Neuronal stem cell (in vitro differentiated cells): ENCODE measurements around the gene MEIS2.

Source experiments
- DNase-seq: peaks from one replicate; pipeline ENCODE4 v3.0.0-alpha.2; 2013; ENCODE audit warnings: low spot score
- H2AFZ ChIP-seq: one replicate; pipeline ENCODE4 v1.6.1; 2013; ENCODE audit warnings: mild to moderate bottlenecking, low read length, inconsistent platforms
- H2AK5ac ChIP-seq: 2 replicates; pipeline ENCODE4 v1.6.1; 2013; ENCODE audit warnings: low read depth, mild to moderate bottlenecking, inconsistent platforms, low read length, moderate library complexity, mixed read lengths
- H2BK120ac ChIP-seq: 2 replicates; pipeline ENCODE4 v1.6.1; 2013; ENCODE audit warnings: low read depth, mild to moderate bottlenecking, inconsistent platforms, low read length, moderate library complexity, mixed read lengths
- H2BK12ac ChIP-seq: one replicate; pipeline ENCODE4 v1.6.1; 2013; ENCODE audit warnings: low read length, inconsistent platforms
- H2BK15ac ChIP-seq: 2 replicates; pipeline ENCODE4 v1.6.1; 2013; ENCODE audit warnings: mild to moderate bottlenecking, low read length, inconsistent platforms, mixed read lengths
- H2BK5ac ChIP-seq: one replicate; pipeline ENCODE4 v1.6.1; 2013; ENCODE audit warnings: inconsistent platforms, mild to moderate bottlenecking, low read length, moderate library complexity
- H3K14ac ChIP-seq: one replicate; pipeline ENCODE4 v1.6.1; 2013; ENCODE audit warnings: low read length, inconsistent platforms
- H3K18ac ChIP-seq: 2 replicates; pipeline ENCODE4 v1.6.1; 2013; ENCODE audit warnings: low read length, inconsistent platforms
- H3K23ac ChIP-seq: 2 replicates; pipeline ENCODE4 v1.6.1; 2013; ENCODE audit warnings: low read depth, mild to moderate bottlenecking, mixed read lengths, low read length, inconsistent platforms; ENCODE audit not compliant: poor library complexity
- H3K27ac ChIP-seq: replicated peaks from 3 replicates; pipeline ENCODE4 v1.5.1; 2013; ENCODE audit warnings: low read length, inconsistent platforms
- H3K27me3 ChIP-seq, 3 experiments: 2 replicates each; pipeline ENCODE4 v1.6.1; 2013; ENCODE audit warnings: low read length in 3 of 3, mild to moderate bottlenecking in 2 of 3, inconsistent platforms in 1 of 3, low read depth in 1 of 3, mixed read lengths in 1 of 3, moderate library complexity in 1 of 3; ENCODE audit not compliant: control insufficient read depth in 3 of 3, insufficient read depth in 3 of 3
- H3K36me3 ChIP-seq, 2 donors: replicated peaks in 1 of 2; 2 replicates each; pipeline ENCODE4 v1.6.1; 2013; ENCODE audit warnings: low read length in 2 of 2; ENCODE audit not compliant: control insufficient read depth in 2 of 2, insufficient read depth in 2 of 2
- H3K4ac ChIP-seq: 2 replicates; pipeline ENCODE4 v1.6.1; 2013; ENCODE audit warnings: inconsistent platforms, mild to moderate bottlenecking, low read length, moderate library complexity
- H3K4me1 ChIP-seq, 2 donors: 1 replicate in 1 of 2; 2 replicates in 1 of 2; pipeline ENCODE4 v1.6.1; 2013; ENCODE audit warnings: low read length in 2 of 2, low read depth in 1 of 2; ENCODE audit not compliant: control insufficient read depth in 2 of 2, insufficient read depth in 1 of 2
- H3K4me2 ChIP-seq: one replicate; pipeline ENCODE4 v1.6.1; 2013; ENCODE audit warnings: mild to moderate bottlenecking, low read length, inconsistent platforms; ENCODE audit not compliant: insufficient read depth, poor library complexity, severe bottlenecking
- H3K4me3 ChIP-seq, 2 donors: 2 replicates each; pipeline ENCODE4 v1.5.1; 2013; ENCODE audit warnings: low read length in 2 of 2, mild to moderate bottlenecking in 2 of 2, inconsistent platforms in 1 of 2, moderate library complexity in 1 of 2
- H3K79me1 ChIP-seq: one replicate; pipeline ENCODE4 v1.6.1; 2013; ENCODE audit warnings: low read depth, mild to moderate bottlenecking, inconsistent platforms, low read length, moderate library complexity
- H3K9ac ChIP-seq: one replicate; pipeline ENCODE4 v1.6.1; 2013; ENCODE audit warnings: mild to moderate bottlenecking, low read depth, low read length, inconsistent platforms; ENCODE audit not compliant: poor library complexity
- H3K9me3 ChIP-seq, 2 donors: replicated peaks in 1 of 2; 2 replicates each; pipeline versions ENCODE3 to v1.6.1; 2013; ENCODE audit warnings: low read length in 2 of 2, mild to moderate bottlenecking in 2 of 2, inconsistent platforms in 1 of 2, low read depth in 1 of 2, mixed read lengths in 1 of 2, moderate library complexity in 1 of 2; ENCODE audit not compliant: control insufficient read depth in 2 of 2, insufficient read depth in 1 of 2
- H4K8ac ChIP-seq: one replicate; pipeline ENCODE4 v1.6.1; 2013; ENCODE audit warnings: low read depth, mild to moderate bottlenecking, inconsistent platforms, low read length, moderate library complexity
- H4K91ac ChIP-seq: one replicate; pipeline ENCODE4 v1.6.1; 2013; ENCODE audit warnings: low read length, low read depth, mild to moderate bottlenecking, inconsistent platforms; ENCODE audit not compliant: poor library complexity
- WGBS, 2 donors: extraction: QIAGEN DNeasy Blood & Tissue Kit; methylation state at CpG; one replicate each; pipeline ENCODE4 v1.1.7; 2013; ENCODE audit warnings: missing lambda C conversion rate in 2 of 2, mixed read lengths in 1 of 2; ENCODE audit not compliant: insufficient read length in 2 of 2, insufficient replicate concordance in 1 of 2; ENCODE audit errors: extremely low coverage in 2 of 2; 5-methylcytosine and 5-hydroxymethylcytosine counted together

The MEIS2 gene

GRCh38 chr15:36959746-36960145 lies 140.6 kb downstream of the MEIS2 start:
- Histone ChIP-seq H3K18ac (no peak overlapping the region), H3K9ac (no peak overlapping the region), H3K36me3 (no peaks in the 10 kb centered on the region), H4K91ac (no peak overlapping the region), H2BK120ac (no peak overlapping the region), H3K9me3 (no peaks in the 10 kb centered on the region), H2BK15ac (no peak overlapping the region), H3K79me1 (no peaks in the 10 kb centered on the region), H3K4me2 (no peak overlapping the region), H3K4ac (no peak overlapping the region), H2AFZ (no peak overlapping the region), H2BK5ac (no peak overlapping the region), H4K8ac (no peak overlapping the region), H2AK5ac (no peak overlapping the region), H3K27me3 (no peaks in the 10 kb centered on the region), H3K27ac (no peak overlapping the region), H3K4me1 (no peaks in the 10 kb centered on the region), H3K14ac (no peak overlapping the region), H3K4me3 (no peak overlapping the region), H2BK12ac (no peak overlapping the region), H3K23ac (no peak overlapping the region)
- no peak for DNase-seq

GRCh38 chr15:36958606-36959005 lies 141.7 kb downstream of the MEIS2 start:
- Histone ChIP-seq H3K27me3 (no peaks in the 10 kb centered on the region), H3K27ac (no peak overlapping the region), H3K9ac (no peak overlapping the region), H3K4me3 (no peak overlapping the region), H2BK5ac (no peak overlapping the region), H2AK5ac (no peak overlapping the region), H3K4me2 (no peak overlapping the region), H3K36me3 (no peaks in the 10 kb centered on the region), H4K91ac (no peak overlapping the region), H2BK120ac (no peak overlapping the region), H3K79me1 (no peaks in the 10 kb centered on the region), H3K14ac (no peak overlapping the region), H4K8ac (no peak overlapping the region), H2BK12ac (no peak overlapping the region), H2BK15ac (no peak overlapping the region), H3K18ac (no peak overlapping the region), H3K23ac (no peak overlapping the region), H3K4ac (no peak overlapping the region), H3K4me1 (no peaks in the 10 kb centered on the region), H3K9me3 (no peaks in the 10 kb centered on the region), H2AFZ (no peak overlapping the region)
- WGBS, 2 donors = no CpG with 5 or more reads among the region's 1 CpG
- no peak for DNase-seq

- Histone ChIP-seq H2BK15ac (no peak overlapping the region), H3K4me3 (no peak overlapping the region), H4K8ac (no peak overlapping the region), H3K4me2 (no peak overlapping the region), H2BK5ac (no peak overlapping the region), H3K9me3 (no peaks in the 10 kb centered on the region), H2BK12ac (no peak overlapping the region), H3K9ac (no peak overlapping the region), H3K23ac (no peak overlapping the region), H3K79me1 (no peaks in the 10 kb centered on the region), H2BK120ac (no peak overlapping the region), H3K36me3 (no peaks in the 10 kb centered on the region), H3K4me1 (peaks cover 0 to 5% of the 10 kb centered on the region in 2 donors), H3K27me3 (no peaks in the 10 kb centered on the region), H2AK5ac (no peak overlapping the region), H3K18ac (no peak overlapping the region), H3K4ac (no peak overlapping the region), H2AFZ (no peak overlapping the region), H4K91ac (no peak overlapping the region), H3K27ac (no peak overlapping the region), H3K14ac (no peak overlapping the region)
- WGBS, 2 donors = no CpG with 5 or more reads among the region's 1 CpG
- DNase-seq = no peak
Measured at GRCh38 chr15:36954486-36954885, 145.9 kb downstream of the MEIS2 start.

- no CpG with 5 or more reads among the region's 3 CpGs for WGBS, 2 donors
- Histone ChIP-seq H3K9me3 (no peaks in the 10 kb centered on the region), H3K23ac (no peak overlapping the region), H2BK5ac (no peak overlapping the region), H2BK12ac (no peak overlapping the region), H4K8ac (no peak overlapping the region), H3K4me2 (no peak overlapping the region), H4K91ac (no peak overlapping the region), H3K18ac (no peak overlapping the region), H3K36me3 (no peaks in the 10 kb centered on the region), H3K4me1 (peaks cover 0 to 9% of the 10 kb centered on the region in 2 donors), H2BK120ac (no peak overlapping the region), H2BK15ac (no peak overlapping the region), H3K27me3 (no peaks in the 10 kb centered on the region), H3K27ac (no peak overlapping the region), H3K79me1 (no peaks in the 10 kb centered on the region), H2AFZ (no peak overlapping the region), H3K4ac (no peak overlapping the region), H3K4me3 (no peak overlapping the region), H2AK5ac (no peak overlapping the region), H3K9ac (no peak overlapping the region), H3K14ac (no peak overlapping the region)
- DNase-seq = no peak
Measured at GRCh38 chr15:36953346-36953745, 147.0 kb downstream of the MEIS2 start.
